T-helper 17 cell (primary cell): ENCODE results near the gene ATF4. TPM values are rescaled to one million over a fixed set of nuclear protein-coding genes. Genes with fewer than 3 reads are reported as not detected.

ENCODE experiments used
- ATAC-seq: fragments of 150-1000 bp; cut with Tn5 transposase; 2 replicates; pipeline ENCODE4 v1.10.0; 2021; ENCODE audit warnings: mild to moderate bottlenecking, moderate library complexity
- DNase-seq, 3 donors: peaks; one replicate each; pipeline versions ENCODE4 v3.0.0 to v3.0.0-alpha.2; 2020 to 2021
- H3K9me3 ChIP-seq: one replicate; pipeline ENCODE4 v1.7.0; 2013; ENCODE audit warnings: low read length, mild to moderate bottlenecking; ENCODE audit not compliant: control insufficient read depth, poor library complexity, severe bottlenecking
- H3K27ac Mint-ChIP-seq: one replicate; pipeline ENCODE4 v1.8.0; 2022; ENCODE audit warnings: mild to moderate bottlenecking, moderate library complexity, mixed read lengths
- H3K27me3 Mint-ChIP-seq: one replicate; pipeline ENCODE4 v1.8.0; 2022; ENCODE audit warnings: mixed read lengths
- H3K36me3 Mint-ChIP-seq: one replicate; pipeline ENCODE4 v1.8.0; 2022; ENCODE audit warnings: low read depth, mixed read lengths
- H3K4me1 Mint-ChIP-seq: one replicate; pipeline ENCODE4 v1.8.0; 2022; ENCODE audit warnings: mild to moderate bottlenecking, mixed read lengths
- H3K4me3 Mint-ChIP-seq: one replicate; pipeline ENCODE4 v1.8.0; 2022; ENCODE audit warnings: mild to moderate bottlenecking, moderate library complexity, mixed read lengths
- total RNA-seq, 4 donors: library from RNA in 2 of 4; stranded (reverse) in 2 of 4; gene quantifications; one replicate each; pipeline ENCODE4 v1.2.3 and lab custom pipeline; 2022 to 2026

ATF4 gene
- total RNA-seq (100 to 1,000 TPM; 260 to 333 TPM), total RNA-seq (lab: John Stamatoyannopoulos, UW) (789 to 1,002 reads per million in 2 donors)

- peaks cover 13% of the 10 kb centered on the region for H3K36me3 Mint-ChIP-seq
- peak; percentile 58 for ATAC-seq
- H3K4me1 Mint-ChIP-seq = peaks cover 39% of the 10 kb centered on the region
These were observed at the start of gene ATF4 for GRCh38 chr22:39520226-39521105. TSS of gene ATF4 (plus strand) at chr22:39520562. CDS start at chr22:39521446, 884 bp downstream.

GRCh38 chr22:39471381-39472141 lies 48.8 kb upstream of the ATF4 start:
- Mint-ChIP-seq H3K4me1 (peaks cover 20% of the 10 kb centered on the region), H3K36me3 (no peaks in the 10 kb centered on the region), H3K4me3 (no peak overlapping the region), H3K27ac (no peak overlapping the region), H3K27me3 (no peaks in the 10 kb centered on the region)
- H3K9me3 ChIP-seq = no peaks in the 10 kb centered on the region
- ATAC-seq = peak; percentile 66
- DNase-seq = no peak

More at GRCh38 chr22:39520226-39521105, at the start of gene ATF4:
- Mint-ChIP-seq H3K4me3 (peak within 1 kb of the TSS; percentile 97), H3K27ac (peak within 1 kb of the TSS; percentile 99), H3K27me3 (no peaks in the 10 kb centered on the region)
- DNase-seq = peak; percentile 82 to 91 (median 82)
- no peaks in the 10 kb centered on the region for H3K9me3 ChIP-seq

- Mint-ChIP-seq H3K4me3 (no peak overlapping the region), H3K4me1 (peaks cover 20% of the 10 kb centered on the region), H3K36me3 (no peaks in the 10 kb centered on the region), H3K27ac (no peak overlapping the region), H3K27me3 (no peaks in the 10 kb centered on the region)
- DNase-seq (no peak), ATAC-seq (peak; percentile 22)
- no peaks in the 10 kb centered on the region for H3K9me3 ChIP-seq
These were observed 47.5 kb upstream of the ATF4 start for GRCh38 chr22:39472570-39473556.

- no peaks in the 10 kb centered on the region for H3K9me3 ChIP-seq
- H3K27me3 Mint-ChIP-seq = no peaks in the 10 kb centered on the region
- H3K36me3 Mint-ChIP-seq = no peaks in the 10 kb centered on the region
- H3K27ac Mint-ChIP-seq = peak overlapping the region; percentile 2
- H3K4me1 Mint-ChIP-seq = peaks cover 16% of the 10 kb centered on the region
- no peak overlapping the region for H3K4me3 Mint-ChIP-seq
- no peak for ATAC-seq
- DNase-seq = no peak
These were observed 46.5 kb upstream of the ATF4 start for GRCh38 chr22:39473851-39474250.

- Mint-ChIP-seq H3K4me3 (no peak overlapping the region), H3K36me3 (no peaks in the 10 kb centered on the region), H3K27me3 (peaks cover 2% of the 10 kb centered on the region), H3K4me1 (peaks cover 16% of the 10 kb centered on the region), H3K27ac (peak overlapping the region; percentile 2)
- DNase-seq (no peak), ATAC-seq (no peak)
- H3K9me3 ChIP-seq = no peaks in the 10 kb centered on the region
These were observed 45.8 kb upstream of the ATF4 start for GRCh38 chr22:39474351-39475111.

- Mint-ChIP-seq H3K27me3 (peaks cover 6% of the 10 kb centered on the region), H3K4me3 (no peak overlapping the region), H3K4me1 (peaks cover 18% of the 10 kb centered on the region), H3K27ac (no peak overlapping the region), H3K36me3 (no peaks in the 10 kb centered on the region)
- no peak for ATAC-seq
- H3K9me3 ChIP-seq = no peaks in the 10 kb centered on the region
- no peak for DNase-seq
These were observed 45.0 kb upstream of the ATF4 start for GRCh38 chr22:39475337-39475736.

- no peaks in the 10 kb centered on the region for H3K9me3 ChIP-seq
- Mint-ChIP-seq H3K27ac (no peak overlapping the region), H3K36me3 (no peaks in the 10 kb centered on the region), H3K4me1 (peaks cover 18% of the 10 kb centered on the region), H3K27me3 (peaks cover 6% of the 10 kb centered on the region), H3K4me3 (no peak overlapping the region)
- DNase-seq (no peak), ATAC-seq (no peak)
These were observed 44.5 kb upstream of the ATF4 start for GRCh38 chr22:39475902-39476301.

GRCh38 chr22:39476664-39477063 lies 43.7 kb upstream of the ATF4 start:
- Mint-ChIP-seq H3K4me1 (peaks cover 15% of the 10 kb centered on the region), H3K4me3 (no peak overlapping the region), H3K36me3 (no peaks in the 10 kb centered on the region), H3K27me3 (peaks cover 6% of the 10 kb centered on the region), H3K27ac (no peak overlapping the region)
- DNase-seq (no peak), ATAC-seq (no peak)
- H3K9me3 ChIP-seq = no peaks in the 10 kb centered on the region

GRCh38 chr22:39477542-39477941 lies 42.8 kb upstream of the ATF4 start:
- Mint-ChIP-seq H3K27ac (no peak overlapping the region), H3K4me3 (no peak overlapping the region), H3K4me1 (peaks cover 10% of the 10 kb centered on the region), H3K36me3 (no peaks in the 10 kb centered on the region), H3K27me3 (peaks cover 6% of the 10 kb centered on the region)
- ATAC-seq (no peak), DNase-seq (no peak)
- H3K9me3 ChIP-seq = no peaks in the 10 kb centered on the region

- no peak overlapping the region for H3K4me3 Mint-ChIP-seq
- no peak for ATAC-seq
- peaks cover 6% of the 10 kb centered on the region for H3K4me1 Mint-ChIP-seq
- H3K27me3 Mint-ChIP-seq = peaks cover 6% of the 10 kb centered on the region
- no peaks in the 10 kb centered on the region for H3K9me3 ChIP-seq
- no peaks in the 10 kb centered on the region for H3K36me3 Mint-ChIP-seq
- DNase-seq = no peak
- H3K27ac Mint-ChIP-seq = no peak overlapping the region
These were observed 41.9 kb upstream of the ATF4 start for GRCh38 chr22:39478441-39478850.

GRCh38 chr22:39479254-39479653 lies 41.1 kb upstream of the ATF4 start:
- ATAC-seq = no peak
- H3K9me3 ChIP-seq = no peaks in the 10 kb centered on the region
- DNase-seq = no peak
- H3K27me3 Mint-ChIP-seq = peaks cover 6% of the 10 kb centered on the region
- peaks cover 6% of the 10 kb centered on the region for H3K4me1 Mint-ChIP-seq
- no peak overlapping the region for H3K4me3 Mint-ChIP-seq
- no peak overlapping the region for H3K27ac Mint-ChIP-seq
- H3K36me3 Mint-ChIP-seq = no peaks in the 10 kb centered on the region

GRCh38 chr22:39480557-39480956 lies 39.8 kb upstream of the ATF4 start:
- H3K27ac Mint-ChIP-seq = no peak overlapping the region
- no peak for ATAC-seq
- no peaks in the 10 kb centered on the region for H3K9me3 ChIP-seq
- H3K4me3 Mint-ChIP-seq = no peak overlapping the region
- H3K4me1 Mint-ChIP-seq = peaks cover 6% of the 10 kb centered on the region
- DNase-seq = no peak
- peaks cover 6% of the 10 kb centered on the region for H3K27me3 Mint-ChIP-seq
- no peaks in the 10 kb centered on the region for H3K36me3 Mint-ChIP-seq
